Measurements from ENCODE around the gene GARRE1. TPM values are rescaled to one million over a fixed set of nuclear protein-coding genes. Genes with fewer than 3 reads are reported as not detected.
A peak's percentile ranks its signal among the peaks of the same experiment; 100 is the strongest.

Gene GARRE1
- total RNA-seq, 1 donor from 2014 or later: 69.8 TPM

GRCh38 chr19:34261334-34262109 is 7.2 kb downstream of the GARRE1 start:
- peaks cover 3% of the 10 kb centered on the region for H3K36me3 Mint-ChIP-seq
- Histone ChIP-seq H4K20me1 (ENCODE audit: low read depth) (peaks cover 64% of the 10 kb centered on the region), H3K4me3 (no peak overlapping the region), H3K27me3 (no peaks in the 10 kb centered on the region), H3K9ac (no peak overlapping the region), H3K9me3 (ENCODE audit: low read depth) (no peaks in the 10 kb centered on the region), H3K4me1 (peaks cover 11% of the 10 kb centered on the region), H3K4me2 (no peak overlapping the region), H3F3A (ENCODE audit: low read depth) (peaks cover 9% of the 10 kb centered on the region), H2AFZ (replicated peaks) (no peak overlapping the region), H3K36me3 (no peaks in the 10 kb centered on the region), H3K27ac (no peak overlapping the region), H3K79me2 (ENCODE audit: low read depth) (peaks cover 86% of the 10 kb centered on the region)
- H3K27me3 Mint-ChIP-seq (ENCODE audit: insufficient read depth, low read depth): no peaks in the 10 kb centered on the region
- TF ChIP-seq EZH2phosphoT487 (IDR thresholded peaks at IDR 0.05) (no peak), CTCF (IDR thresholded peaks at IDR 0.05) (no peak), EZH2 (IDR thresholded peaks at IDR 0.05) (no peak)
- H3K4me3 Mint-ChIP-seq: no peak overlapping the region
- no peaks in the 10 kb centered on the region for H3K9me3 Mint-ChIP-seq
- H3K4me1 Mint-ChIP-seq: peaks cover 33% of the 10 kb centered on the region
- no peak for DNase-seq (ENCODE audit: low spot score)
- no peak overlapping the region for H3K27ac Mint-ChIP-seq

DNA sequence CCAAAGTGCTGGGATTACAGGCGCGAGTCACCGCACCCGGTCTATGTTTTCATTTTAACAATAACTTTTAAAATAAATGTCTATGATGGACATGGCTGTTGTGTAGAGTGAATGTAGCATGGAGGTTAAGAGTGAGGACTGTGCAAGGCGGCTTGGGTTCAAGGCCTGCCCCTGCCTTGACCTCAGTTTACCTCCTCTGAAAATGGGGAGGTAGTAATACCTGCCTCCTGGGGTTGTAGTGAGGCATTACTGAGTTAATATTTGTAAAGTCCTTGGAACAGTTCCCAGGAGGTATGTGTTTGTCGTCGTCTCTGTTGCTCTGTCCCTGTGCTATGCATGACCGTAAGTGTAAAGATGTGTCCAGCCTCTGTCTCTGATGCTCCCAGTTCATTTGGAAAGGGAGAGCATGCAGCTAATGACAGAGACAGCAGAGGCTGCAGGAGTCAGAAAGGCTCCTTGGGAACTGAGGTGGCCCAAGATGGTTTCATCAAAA is 9.4 kb downstream of the GARRE1 start:
- no peak for DNase-seq (ENCODE audit: low spot score)
- Histone ChIP-seq H3K79me2 (ENCODE audit: low read depth) (peaks cover 86% of the 10 kb centered on the region), H3K4me1 (peaks cover 16% of the 10 kb centered on the region), H3K9ac (no peak overlapping the region), H4K20me1 (ENCODE audit: low read depth) (peaks cover 63% of the 10 kb centered on the region), H3F3A (ENCODE audit: low read depth) (peaks cover 9% of the 10 kb centered on the region), H3K27ac (no peak overlapping the region), H2AFZ (replicated peaks) (no peak overlapping the region), H3K36me3 (no peaks in the 10 kb centered on the region), H3K27me3 (no peaks in the 10 kb centered on the region), H3K4me3 (no peak overlapping the region), H3K9me3 (ENCODE audit: low read depth) (no peaks in the 10 kb centered on the region), H3K4me2 (no peak overlapping the region)
- peak overlapping the region; percentile 3 for H3K27ac Mint-ChIP-seq
- peaks cover 3% of the 10 kb centered on the region for H3K36me3 Mint-ChIP-seq
- no peaks in the 10 kb centered on the region for H3K9me3 Mint-ChIP-seq
- H3K4me3 Mint-ChIP-seq: no peak overlapping the region
- no peak for TF ChIP-seq CTCF (IDR thresholded peaks at IDR 0.05)
- no peak for TF ChIP-seq EZH2 (IDR thresholded peaks at IDR 0.05)
- no peak for TF ChIP-seq EZH2phosphoT487 (IDR thresholded peaks at IDR 0.05)
- H3K27me3 Mint-ChIP-seq (ENCODE audit: insufficient read depth, low read depth): no peaks in the 10 kb centered on the region
- peaks cover 26% of the 10 kb centered on the region for H3K4me1 Mint-ChIP-seq

- Histone ChIP-seq H3K27me3 (no peaks in the 10 kb centered on the region), H3K27ac (no peak overlapping the region), H4K20me1 (ENCODE audit: low read depth) (peaks cover 68% of the 10 kb centered on the region), H3K36me3 (no peaks in the 10 kb centered on the region), H2AFZ (replicated peaks) (no peak overlapping the region), H3K9me3 (ENCODE audit: low read depth) (no peaks in the 10 kb centered on the region), H3K9ac (no peak overlapping the region), H3K4me3 (no peak overlapping the region), H3K79me2 (ENCODE audit: low read depth) (peaks cover 85% of the 10 kb centered on the region), H3K4me2 (no peak overlapping the region), H3F3A (ENCODE audit: low read depth) (peaks cover 9% of the 10 kb centered on the region), H3K4me1 (peaks cover 16% of the 10 kb centered on the region)
- H3K4me3 Mint-ChIP-seq: no peak overlapping the region
- H3K36me3 Mint-ChIP-seq: peaks cover 3% of the 10 kb centered on the region
- H3K27ac Mint-ChIP-seq: no peak overlapping the region
- H3K4me1 Mint-ChIP-seq: peaks cover 30% of the 10 kb centered on the region
- TF ChIP-seq EZH2phosphoT487 (IDR thresholded peaks at IDR 0.05) (no peak), CTCF (IDR thresholded peaks at IDR 0.05) (no peak), EZH2 (IDR thresholded peaks at IDR 0.05) (no peak)
- DNase-seq (ENCODE audit: low spot score): no peak
- no peaks in the 10 kb centered on the region for H3K27me3 Mint-ChIP-seq (ENCODE audit: insufficient read depth, low read depth)
- no peaks in the 10 kb centered on the region for H3K9me3 Mint-ChIP-seq
These were observed 10.9 kb downstream of the GARRE1 start for GRCh38 chr19:34265221-34265650.
